Sciatic nerve (tissue), 2 donors: ENCODE results near the gene IL36RN. TPM values are rescaled to one million over a fixed set of nuclear protein-coding genes. Genes with fewer than 3 reads are reported as not detected.
A peak's percentile ranks its signal among the peaks of the same experiment; 100 is the strongest.

Experiments
- ATAC-seq: fragments of 200-7000 bp; cut with Tn5 transposase; one replicate; pipeline ENCODE4 v1.9.1; 2020; ENCODE audit warnings: mild to moderate bottlenecking, moderate library complexity
- DNase-seq: peaks from one replicate; pipeline ENCODE4 v3.0.0-alpha.2; 2020; ENCODE audit warnings: low spot score
- intact Hi-C: fragments of 100-400 bp; cut with DNase I; formaldehyde crosslinking; loops from one replicate; pipeline ENCODE4 v1.14.2; 2022
- total RNA-seq: library from RNA; stranded (reverse); fragmentation: NEBNext Ultra II Directional; extraction: Animal tissue kit (Norgen Biotek cat#: 25700); gene quantifications from one replicate; pipeline ENCODE4 v1.2.1, GENCODE V29; 2021
- donor health status: DM: no; HTN: no; CAD: no.
- donor health status: DM: no; HTN: no; CAD: no.

The IL36RN gene
- total RNA-seq, 1 donor from 2014 or later: not detected

DNA sequence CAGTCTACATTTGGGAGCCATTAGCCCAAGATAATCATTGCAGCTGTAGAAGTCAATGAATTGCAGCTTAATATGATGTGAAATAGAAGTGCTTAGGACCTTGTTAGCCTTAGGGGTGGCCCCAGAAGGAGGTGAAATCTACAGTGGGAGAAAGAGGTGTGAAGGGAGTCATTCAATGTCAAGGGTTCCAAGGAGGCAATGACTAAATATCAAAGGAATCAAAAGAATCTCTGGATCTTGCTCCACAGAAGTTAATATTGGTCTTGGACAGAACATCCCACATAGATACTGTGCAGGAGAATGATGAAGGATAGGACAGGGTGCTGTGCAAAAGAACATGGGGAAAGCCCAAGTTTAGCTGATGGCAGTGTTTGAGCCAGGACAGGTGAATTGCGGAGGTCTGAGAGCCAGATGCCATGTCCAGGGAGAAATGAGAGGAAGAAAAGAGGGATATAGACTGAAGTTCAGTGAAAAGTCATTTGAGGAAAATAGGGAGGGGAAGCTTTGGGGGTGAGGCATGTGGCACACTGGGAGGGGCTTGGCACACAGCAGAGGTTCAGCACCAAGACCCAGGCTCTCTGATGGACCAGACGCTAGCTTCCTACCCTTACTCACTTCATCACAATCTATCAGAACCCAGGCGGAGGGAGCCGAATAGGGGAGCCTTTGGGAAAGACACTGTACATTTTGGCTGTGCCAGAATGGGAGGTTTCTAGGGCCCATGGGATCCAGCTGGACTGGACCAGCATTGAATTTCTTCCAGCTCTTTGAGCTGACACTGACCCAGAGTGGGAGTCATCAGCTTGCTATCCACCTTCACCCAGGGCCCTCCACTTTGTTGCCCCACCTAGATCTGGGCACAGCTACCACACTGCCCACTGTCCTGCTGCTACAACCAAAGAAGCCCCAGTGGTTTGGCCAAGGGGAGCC, 10.9 kb downstream of the IL36RN start:
- ATAC-seq (no peak), DNase-seq (no peak)
- intact Hi-C loops: no loop called here

- no peak for ATAC-seq
- DNase-seq: no peak
- intact Hi-C loops: no loop called here
These were observed 11.6 kb downstream of the IL36RN start for GRCh38 chr2:113070606-113070975.

GRCh38 chr2:113072584-113072983, 13.6 kb downstream of the IL36RN start:
- ATAC-seq (no peak), DNase-seq (no peak)
- intact Hi-C loops: no loop called here

GRCh38 chr2:113073325-113073834, 14.4 kb downstream of the IL36RN start:
- intact Hi-C loops: no loop called here
- ATAC-seq (no peak), DNase-seq (no peak)

GRCh38 chr2:113075030-113075429, 16.0 kb downstream of the IL36RN start:
- intact Hi-C loops: no loop called here
- ATAC-seq: no peak
- DNase-seq: no peak

- no peak for ATAC-seq
- intact Hi-C loops: no loop called here
- DNase-seq: no peak
These were observed 16.6 kb downstream of the IL36RN start for GRCh38 chr2:113075600-113075999.

DNA sequence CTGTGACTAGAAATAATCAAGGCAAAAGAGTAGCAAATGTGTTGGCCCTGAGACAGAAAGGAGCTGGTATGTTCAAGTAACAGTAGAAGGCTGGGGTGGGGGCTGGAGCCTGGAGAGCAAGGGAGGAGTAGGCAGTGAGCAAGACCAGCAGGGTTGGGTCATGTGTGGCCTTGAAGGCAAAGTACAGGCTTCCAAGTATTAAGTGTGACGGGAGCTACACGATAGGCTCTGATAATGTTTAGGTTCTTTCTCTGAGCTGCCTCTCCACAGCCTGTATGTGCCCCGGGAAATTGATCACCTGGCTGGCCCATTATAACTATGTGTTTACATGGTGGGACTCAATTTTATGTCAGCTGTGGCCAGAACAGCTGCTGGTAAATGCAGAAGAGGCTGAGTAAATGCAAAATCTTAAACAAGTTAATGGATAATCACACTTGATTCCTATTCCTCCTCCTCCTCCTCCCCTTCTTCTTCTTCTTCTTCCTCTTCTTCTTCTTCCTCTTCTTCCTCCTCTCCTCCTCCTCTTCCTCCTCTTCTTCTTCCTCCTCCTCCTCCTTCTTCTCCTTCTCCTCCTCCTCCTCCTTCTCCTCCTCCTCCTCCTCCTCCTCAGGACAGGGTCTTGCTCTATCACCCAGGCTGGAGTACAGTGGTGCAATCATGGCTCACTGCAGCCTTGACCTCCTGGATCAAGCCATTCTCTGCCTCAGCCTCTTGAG, 18.1 kb downstream of the IL36RN start:
- ATAC-seq: no peak
- DNase-seq: no peak
- intact Hi-C loops: no loop called here

- intact Hi-C loops: no loop called here
- no peak for ATAC-seq
- no peak for DNase-seq
These were observed 18.9 kb downstream of the IL36RN start for GRCh38 chr2:113077921-113078320.

- ATAC-seq: no peak
- DNase-seq: no peak
- intact Hi-C loops: no loop called here
These were observed 19.4 kb downstream of the IL36RN start for GRCh38 chr2:113078350-113078839.

DNA sequence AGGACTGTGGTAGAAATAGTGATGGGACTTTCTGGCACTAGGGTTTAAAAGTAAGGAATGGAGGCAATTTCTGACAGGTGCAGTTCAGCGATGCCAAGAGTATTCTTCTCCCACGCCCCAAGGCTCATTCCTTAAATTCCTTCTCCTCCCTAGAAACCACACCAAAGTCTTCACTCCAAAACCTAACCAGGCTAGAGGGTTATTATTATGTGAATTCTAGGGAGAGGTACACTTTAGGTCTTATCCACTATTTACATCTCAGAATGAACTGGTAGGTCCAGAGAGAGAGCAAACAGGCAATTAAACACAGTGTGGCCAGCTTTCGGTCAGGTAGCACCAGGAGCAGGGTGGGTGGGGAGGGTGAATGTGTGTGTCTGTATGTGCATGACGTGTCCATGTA, 20.1 kb downstream of the IL36RN start:
- ATAC-seq: no peak
- no peak for DNase-seq
- intact Hi-C loops: no loop called here

DNA sequence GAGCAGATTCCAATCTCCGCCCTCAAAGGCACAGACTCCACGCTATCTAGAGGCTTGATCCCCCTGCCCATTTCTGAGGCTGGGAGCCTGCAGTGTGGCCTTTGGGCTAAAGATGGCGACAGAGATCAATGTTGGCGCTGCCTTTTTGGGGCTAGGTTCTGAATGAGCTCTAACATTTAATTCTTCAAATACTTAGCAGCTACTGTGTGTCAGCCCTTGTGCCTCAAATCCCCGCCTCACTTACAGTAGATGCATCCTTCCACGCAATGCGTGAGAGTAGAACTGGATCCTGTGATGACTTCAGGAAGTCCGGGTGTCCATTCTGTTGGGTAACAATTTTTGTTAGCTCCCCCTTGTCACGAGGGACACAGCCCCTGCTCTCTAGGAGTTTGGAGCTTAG, 21.1 kb downstream of the IL36RN start:
- intact Hi-C loops: no loop called here
- ATAC-seq (peak; percentile 54), DNase-seq (no peak)

DNA sequence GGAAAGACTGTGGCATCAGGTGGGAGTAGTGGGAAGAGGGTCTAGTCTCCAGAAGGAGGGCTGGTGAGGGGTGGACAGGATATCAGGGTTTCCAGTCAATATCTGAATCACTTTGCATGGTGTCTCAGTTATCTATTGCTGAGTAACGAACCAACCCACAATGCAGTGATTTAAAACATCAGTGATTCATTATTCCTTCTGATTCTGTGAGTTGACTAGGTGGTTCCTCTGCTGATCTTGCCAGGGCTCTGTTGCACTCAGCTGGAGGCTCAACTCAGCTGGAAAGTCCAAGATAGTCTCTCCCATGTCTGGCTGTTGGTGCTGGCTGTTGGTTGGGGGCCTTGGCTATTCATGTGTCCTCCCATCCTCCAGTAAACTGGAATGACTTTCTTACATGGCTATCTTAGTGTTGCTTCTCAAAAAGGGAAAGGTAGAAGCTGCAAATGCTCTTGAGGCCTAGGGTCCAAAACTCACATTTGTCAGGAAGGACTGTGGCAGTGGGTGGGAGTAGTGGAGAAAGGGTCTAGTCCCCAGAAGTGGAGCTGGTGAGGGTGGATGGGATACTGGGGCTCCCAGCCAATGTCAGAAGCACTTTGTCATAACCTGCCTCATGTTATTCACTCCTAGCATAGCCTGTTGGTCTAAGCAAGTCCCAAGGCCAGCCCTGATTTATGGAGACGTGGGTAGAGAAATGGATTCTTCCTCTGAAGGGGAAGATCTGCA, 22.7 kb downstream of the IL36RN start:
- ATAC-seq: no peak
- DNase-seq: no peak
- intact Hi-C loops: no loop called here

GRCh38 chr2:113083296-113083695, 24.3 kb downstream of the IL36RN start:
- DNase-seq (no peak), ATAC-seq (peak; percentile 46)
- intact Hi-C loops: no loop called here

DNA sequence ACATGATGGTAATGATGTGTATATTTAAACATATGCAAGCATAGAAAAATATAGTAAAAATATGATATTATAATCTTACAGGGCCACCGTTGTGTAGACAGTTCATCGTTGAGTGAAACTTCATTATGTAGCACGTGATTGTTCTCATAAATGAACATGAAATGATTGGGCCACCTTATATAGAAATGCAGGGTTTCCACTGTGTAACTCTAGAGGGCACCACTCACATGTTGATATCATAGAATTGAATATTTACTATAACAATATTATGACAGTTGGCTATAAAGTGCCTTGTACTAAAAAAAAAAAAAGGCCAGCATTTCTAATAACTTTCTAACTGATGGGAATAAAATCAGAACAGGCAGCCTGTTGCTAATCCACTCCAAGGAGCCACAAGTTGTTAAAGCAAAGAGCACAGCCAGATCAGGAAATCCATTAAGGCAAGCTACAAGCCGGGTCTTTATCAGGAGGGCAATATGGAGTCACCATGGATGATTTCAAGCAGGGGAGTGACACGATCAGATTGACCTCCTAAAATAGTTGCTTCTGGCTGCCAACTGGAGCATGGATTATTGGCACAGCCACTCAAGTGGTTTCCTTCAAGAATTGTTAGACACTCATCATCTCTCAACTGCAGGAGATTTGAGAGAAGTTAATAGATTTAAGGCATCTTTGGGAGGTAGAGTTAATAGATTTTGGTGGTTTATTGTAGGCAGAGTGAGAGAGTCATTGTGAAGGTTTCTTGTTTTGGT, 25.4 kb downstream of the IL36RN start:
- DNase-seq: no peak
- no peak for ATAC-seq
- intact Hi-C loops: no loop called here

- no peak for ATAC-seq
- intact Hi-C loops: no loop called here
- DNase-seq: no peak
These were observed 26.5 kb downstream of the IL36RN start for GRCh38 chr2:113085542-113085941.

- intact Hi-C loops: no loop called here
- no peak for DNase-seq
These were observed 29.4 kb downstream of the IL36RN start for GRCh38 chr2:113088213-113088992.

GRCh38 chr2:113089916-113090315, 30.9 kb downstream of the IL36RN start:
- DNase-seq: no peak
- intact Hi-C loops: no loop called here
- ATAC-seq: no peak

More at GRCh38 chr2:113088213-113088992, 29.4 kb downstream of the IL36RN start:
- no peak for ATAC-seq
